Suprapubic skin (tissue), 3 donors: ENCODE data around the gene GJD2.

Experiments
- CTCF ChIP-seq, 2 donors: fragments of 200-600 bp in 1 of 2; fragments of 450-650 bp in 1 of 2; sonication (generic) in 1 of 2; IDR thresholded peaks; one replicate each; pipeline ENCODE4 v1.5.1; 2016 to 2019; ENCODE audit warnings: antibody characterized with exemption in 2 of 2, mild to moderate bottlenecking in 1 of 2, moderate library complexity in 1 of 2
- POLR2A ChIP-seq, 2 donors: fragments of 450-650 bp; IDR thresholded peaks; one replicate each; pipeline ENCODE4 v1.6.1; 2017; ENCODE audit warnings: antibody characterized with exemption in 2 of 2, mild to moderate bottlenecking in 2 of 2, moderate library complexity in 2 of 2

GRCh38 chr15:34783431-34783830 lies 28.6 kb upstream of the GJD2 start:
- TF ChIP-seq CTCF (IDR thresholded peaks at IDR 0.05) (no peak), POLR2A (IDR thresholded peaks at IDR 0.05) (no peak)
